ENCODE measurements around the gene AP5S1.

DNA sequence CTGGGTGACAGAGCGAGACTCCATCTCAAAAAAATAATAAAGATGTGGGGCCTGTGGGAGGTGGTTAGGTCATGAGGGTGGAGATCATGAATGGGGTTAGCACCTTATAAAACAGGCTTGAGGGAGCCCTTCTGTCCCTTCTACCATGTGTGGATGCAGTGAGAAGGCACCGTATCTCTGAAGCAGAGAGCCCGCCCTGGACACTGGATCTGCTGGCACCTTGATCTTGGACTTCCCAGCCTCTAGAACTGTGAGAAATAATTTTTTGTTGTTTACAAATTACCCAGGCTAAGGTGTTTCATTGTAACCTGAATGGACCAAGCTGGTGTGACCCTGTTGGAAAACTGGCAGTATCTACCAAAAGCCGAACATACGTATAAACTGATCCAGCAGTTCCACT lies 53.2 kb downstream of the AP5S1 start:
- TF ChIP-seq CTCF (IDR thresholded peaks at IDR 0.05; ENCODE audit: low read depth, low read length) = no peak
- no peak for TF ChIP-seq EZH2phosphoT487 (IDR thresholded peaks at IDR 0.05; ENCODE audit: low read depth)
